ENCODE data around the gene STIM1.
A peak's percentile ranks its signal among the peaks of the same experiment; 100 is the strongest.

Gene STIM1

DNA sequence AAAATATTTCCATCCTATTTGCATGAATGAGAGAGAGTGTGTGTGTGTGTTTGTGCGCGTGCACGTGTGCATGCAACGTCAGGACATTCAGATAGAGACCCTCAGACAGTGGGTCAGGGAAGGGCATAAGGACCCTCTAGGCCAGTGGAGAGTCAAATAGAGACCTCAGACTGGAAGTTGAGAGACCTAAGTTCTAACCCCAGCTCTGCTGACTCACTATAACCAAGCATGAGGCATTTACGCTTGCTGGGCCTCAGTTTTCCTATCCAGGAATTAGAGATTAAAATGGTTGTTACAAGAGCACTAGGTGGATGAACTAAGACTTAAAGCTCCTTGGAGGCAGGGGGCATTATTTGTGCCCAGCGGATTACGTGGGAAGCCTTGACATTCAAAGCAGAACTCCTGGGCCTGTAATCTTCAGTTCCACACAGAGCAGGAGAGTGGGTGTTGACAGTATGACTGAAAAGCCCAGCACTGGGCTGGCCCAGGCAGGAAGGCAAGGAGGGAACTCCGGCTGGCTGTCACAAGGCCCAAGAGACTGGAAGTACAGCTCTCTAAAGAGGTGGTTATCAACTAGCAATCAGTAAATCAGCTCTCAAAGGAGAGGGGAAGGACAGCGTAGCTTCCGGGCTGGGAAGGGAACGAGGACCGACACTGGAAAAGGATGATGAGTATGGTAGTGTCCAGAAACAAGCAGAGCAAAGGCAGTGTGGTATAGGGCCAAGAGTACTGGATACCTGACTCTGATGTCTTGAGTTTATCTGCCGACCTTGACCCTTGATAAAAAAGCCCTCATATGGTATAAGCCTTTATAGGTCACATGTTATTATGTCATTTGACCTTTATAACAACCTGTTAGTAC lies 23.9 kb upstream of the STIM1 start:
- DNase-seq = no peak

DNA sequence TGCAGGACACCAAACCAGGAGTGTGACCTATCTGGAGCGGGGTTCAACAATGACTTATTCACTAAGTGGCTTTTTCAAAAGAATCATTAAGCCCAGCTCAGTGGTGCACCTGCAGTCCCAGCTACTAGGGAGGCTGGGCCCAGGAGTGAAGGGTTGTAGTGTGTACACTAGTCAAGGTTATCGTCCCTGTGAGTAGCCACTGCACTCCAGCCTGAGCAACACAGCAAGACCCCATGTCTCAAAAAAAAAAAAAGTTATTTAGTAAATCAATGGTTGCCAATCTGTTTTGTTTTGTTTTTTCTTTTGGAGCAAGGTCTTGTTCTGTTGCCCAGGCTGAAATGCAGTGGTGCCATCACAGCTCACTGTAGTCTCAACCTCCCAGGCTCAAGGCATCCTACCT lies 22.6 kb upstream of the STIM1 start:
- no peak for DNase-seq

DNA sequence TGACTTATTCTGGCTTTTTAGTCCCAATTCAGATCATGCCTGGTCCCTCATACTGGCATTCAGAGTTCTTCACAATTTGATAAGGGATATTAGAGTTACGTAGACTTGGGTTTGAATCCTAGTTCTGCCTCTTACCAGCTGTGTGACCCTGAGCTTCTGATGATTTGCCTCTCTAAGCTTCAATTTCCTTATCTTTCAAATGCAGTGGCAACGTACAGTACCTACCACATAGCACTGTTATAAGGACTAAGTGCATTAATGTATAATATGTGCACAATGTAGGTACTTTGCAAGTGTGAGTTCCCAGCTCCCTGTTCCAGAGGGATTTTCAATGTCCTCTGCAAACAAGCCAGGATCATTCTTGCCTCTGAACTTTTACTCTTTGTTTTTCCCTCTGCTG lies 22.0 kb upstream of the STIM1 start:
- no peak for DNase-seq

DNA sequence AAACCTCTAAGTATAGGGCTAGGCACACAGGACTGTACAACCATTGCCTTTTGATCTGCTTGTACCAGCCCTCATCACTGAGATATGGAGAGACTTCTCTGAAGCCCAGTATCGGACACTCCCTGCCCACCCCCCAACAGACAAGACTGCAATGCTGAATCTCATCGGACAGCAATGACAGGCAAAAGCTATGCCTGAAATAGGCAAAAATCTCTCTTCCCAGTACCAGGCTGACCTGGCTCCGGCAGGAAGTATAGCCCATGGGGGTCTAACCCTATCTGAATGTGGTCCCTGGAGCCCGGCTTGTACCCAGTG lies 21.2 kb upstream of the STIM1 start:
- no peak for DNase-seq

DNA sequence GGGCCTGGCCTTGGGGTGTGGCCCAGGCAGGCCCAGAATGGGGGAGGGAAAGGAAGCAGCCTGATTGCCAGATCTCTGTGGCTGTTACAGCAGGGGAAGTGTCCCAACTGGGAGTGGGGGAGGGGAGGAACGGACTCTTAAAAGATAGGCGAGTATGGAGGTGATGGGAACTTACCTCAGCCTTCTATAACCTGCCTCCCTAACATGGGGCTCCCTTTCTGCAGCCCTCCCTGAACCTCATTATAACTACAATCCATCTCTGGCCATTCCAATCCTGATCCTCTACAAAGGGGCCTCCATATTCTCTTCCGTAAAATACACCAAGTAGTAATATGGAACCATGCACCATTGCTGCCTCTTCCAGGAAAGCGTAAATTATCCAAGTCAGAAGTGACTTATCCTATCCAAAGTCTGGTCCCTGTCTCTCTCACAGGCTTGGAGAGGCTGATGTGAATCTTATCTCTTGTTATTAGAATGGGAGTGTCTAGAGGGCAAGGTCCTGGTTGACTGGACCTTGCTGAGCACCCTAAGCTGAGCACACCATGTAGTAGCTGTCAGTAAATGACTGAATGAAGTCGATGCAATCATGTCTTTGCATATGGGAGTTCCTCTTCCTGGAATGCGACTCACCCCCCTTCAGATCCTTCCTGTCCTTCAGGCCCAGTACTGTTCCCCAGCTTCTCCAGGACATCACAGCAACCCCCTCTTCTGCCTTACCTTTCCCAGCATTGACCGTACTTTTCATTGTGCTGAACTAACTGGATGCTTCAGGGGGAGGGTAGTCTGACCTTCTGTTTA lies 20.6 kb upstream of the STIM1 start:
- peak; percentile 74 to 83 for DNase-seq

DNA sequence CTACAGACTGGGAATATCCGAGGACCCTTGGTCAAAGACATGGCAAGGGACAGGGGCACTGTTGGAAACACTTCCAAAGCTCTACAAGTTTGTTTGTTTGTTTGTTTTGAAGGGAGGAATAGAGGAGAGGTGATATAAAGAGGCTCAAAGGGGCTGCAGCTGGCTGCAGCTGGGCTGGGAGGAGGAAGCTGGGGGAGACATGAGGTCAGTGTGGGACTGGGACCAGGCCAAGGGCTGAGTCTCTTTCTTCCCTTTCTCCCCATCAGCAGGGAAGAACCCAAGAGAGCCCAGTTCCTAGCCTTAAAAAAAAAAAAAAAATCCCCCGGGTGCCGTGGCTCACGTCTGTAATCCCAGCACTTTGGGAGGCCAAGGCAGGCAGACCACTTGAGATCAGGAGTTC lies 19.7 kb upstream of the STIM1 start:
- DNase-seq = no peak

DNA sequence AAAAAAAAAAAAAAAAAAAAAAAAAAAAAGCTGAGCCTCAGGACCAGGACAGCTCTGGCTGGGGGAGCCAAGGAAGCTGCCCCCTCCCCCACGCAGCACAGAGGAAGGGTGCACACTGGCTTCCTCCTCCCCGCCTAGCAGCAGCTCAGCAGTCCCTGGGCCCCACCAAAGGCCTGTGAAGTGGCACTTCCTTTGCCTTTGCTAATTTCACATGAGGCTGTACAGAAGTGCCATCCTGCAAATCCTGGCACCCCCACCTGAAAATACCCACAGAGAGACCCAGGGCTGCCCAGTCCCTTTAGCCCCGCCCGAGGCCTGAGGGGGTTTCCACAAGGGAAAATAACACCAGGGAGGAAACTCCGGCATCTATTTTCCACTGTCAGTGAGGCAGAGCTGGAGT lies 18.6 kb upstream of the STIM1 start:
- peak; percentile 74 to 86 for DNase-seq

DNA sequence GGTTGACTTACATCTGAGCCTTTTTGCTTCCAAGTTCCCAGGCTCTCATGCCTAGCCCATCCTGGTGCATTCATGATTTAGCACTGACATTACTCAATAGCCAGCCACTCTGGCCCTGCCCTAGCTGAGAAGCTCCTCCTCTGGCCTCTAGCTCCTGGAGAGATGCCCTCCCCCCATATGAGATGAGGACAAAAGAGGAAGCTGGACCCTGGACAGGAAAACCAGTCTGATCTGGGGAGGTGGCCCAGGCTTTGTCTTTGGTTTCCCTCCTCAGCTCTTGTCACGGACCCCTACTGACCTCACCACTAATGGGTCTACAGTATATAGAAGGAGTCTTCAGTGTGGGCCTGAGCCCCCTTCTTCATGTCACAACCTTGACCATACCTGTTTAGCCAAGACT lies 17.7 kb upstream of the STIM1 start:
- peak; percentile 97 for DNase-seq

DNA sequence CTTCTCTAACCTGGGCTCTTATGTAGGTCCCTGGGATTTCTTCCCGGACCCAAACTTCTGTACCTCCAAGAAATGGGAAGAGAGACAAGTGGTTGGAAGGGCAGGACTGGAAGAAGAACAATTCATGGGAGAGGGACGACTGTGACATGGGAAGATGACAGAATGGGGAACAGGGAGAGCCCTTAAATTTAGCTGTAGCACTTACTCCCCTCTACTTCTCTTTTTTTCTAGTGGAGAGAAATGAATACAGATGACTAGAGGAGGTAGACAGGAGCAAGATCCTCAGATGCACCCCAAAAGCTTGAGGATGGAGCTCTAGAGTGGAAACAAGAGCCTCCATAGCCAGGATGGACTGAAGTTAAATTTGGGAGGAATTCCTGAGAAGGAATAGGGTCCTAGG lies 17.0 kb upstream of the STIM1 start:
- DNase-seq = peak; percentile 65 to 66

DNA sequence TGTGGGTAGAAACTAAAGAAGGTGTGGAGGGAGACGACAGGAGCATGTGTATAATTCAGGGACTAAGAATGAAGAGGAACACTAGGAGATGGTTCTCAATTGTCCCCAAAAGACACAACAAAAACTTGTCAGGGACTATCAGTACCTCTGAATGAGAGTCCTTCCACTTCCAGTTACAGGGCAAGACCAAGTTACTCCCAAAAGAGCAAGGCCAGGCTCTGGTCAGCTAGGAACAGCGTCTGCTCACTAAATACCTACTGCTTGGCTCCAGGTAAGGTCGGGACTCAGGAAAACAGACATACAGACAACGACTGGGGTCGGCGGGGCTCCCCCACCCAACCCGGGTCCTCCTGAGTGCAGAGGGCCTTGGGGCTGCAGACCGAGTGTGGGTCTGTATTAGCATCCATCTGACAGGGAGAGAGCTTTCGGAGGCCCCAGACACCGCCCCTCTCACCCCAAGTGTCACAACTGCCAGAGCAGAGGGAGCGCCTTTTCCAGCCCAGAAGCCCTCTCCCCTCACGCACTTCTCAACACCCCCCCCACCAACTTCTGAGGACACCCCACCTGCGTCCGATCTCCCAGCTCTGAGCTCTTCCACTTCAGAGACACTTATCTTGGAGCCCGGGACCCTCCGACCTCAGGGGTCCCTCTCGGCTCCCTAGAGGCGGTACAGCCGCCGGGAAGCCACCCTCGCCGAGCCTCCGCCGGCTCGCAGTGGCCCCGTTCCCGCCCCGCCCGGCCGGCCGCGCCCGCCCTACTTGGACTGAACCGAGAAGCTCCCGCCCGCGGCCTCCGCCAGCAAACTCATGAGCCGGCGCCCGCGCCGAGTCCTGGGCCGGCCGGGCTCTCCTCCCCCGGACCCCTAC lies 15.2 kb upstream of the STIM1 start:
- DNase-seq = peak in 1 of 2 experiments; percentile 35

DNA sequence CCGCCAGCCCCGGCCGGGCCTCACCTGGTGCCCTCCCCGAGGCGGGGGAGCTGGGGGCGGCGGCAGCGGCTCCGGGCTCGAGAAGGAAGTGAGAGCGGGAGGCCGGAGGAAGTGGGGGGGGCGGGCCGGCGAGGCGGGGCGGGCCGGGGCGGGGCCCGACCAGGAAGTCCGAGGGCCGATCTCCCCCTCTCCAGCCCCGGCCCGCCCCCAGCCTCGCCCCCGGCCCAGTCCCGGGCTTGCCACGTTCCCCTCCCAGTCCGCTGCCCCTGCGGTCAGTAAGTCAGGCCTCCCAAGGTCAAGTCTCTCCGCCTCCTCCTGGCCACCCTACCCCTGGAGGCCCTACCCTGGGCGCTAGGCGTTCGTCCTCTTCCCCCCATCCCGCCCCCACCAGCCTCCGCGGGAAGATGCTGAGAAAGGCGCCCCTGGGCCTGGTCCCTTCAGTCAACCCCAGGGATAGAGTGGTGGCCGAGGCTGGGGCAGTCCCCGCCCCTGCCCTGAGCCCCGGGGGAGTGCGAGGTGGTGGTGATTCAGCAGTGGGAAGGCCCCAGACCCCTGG lies 14.5 kb upstream of the STIM1 start, which contains the start of gene RHOG:
Gene RHOG, minus strand, starts transcription at position 90 of the 556 bp plus-strand sequence. CDS start 12,821 bp downstream, outside the sequence.
- peak in 1 of 2 experiments; percentile 91 for DNase-seq

DNA sequence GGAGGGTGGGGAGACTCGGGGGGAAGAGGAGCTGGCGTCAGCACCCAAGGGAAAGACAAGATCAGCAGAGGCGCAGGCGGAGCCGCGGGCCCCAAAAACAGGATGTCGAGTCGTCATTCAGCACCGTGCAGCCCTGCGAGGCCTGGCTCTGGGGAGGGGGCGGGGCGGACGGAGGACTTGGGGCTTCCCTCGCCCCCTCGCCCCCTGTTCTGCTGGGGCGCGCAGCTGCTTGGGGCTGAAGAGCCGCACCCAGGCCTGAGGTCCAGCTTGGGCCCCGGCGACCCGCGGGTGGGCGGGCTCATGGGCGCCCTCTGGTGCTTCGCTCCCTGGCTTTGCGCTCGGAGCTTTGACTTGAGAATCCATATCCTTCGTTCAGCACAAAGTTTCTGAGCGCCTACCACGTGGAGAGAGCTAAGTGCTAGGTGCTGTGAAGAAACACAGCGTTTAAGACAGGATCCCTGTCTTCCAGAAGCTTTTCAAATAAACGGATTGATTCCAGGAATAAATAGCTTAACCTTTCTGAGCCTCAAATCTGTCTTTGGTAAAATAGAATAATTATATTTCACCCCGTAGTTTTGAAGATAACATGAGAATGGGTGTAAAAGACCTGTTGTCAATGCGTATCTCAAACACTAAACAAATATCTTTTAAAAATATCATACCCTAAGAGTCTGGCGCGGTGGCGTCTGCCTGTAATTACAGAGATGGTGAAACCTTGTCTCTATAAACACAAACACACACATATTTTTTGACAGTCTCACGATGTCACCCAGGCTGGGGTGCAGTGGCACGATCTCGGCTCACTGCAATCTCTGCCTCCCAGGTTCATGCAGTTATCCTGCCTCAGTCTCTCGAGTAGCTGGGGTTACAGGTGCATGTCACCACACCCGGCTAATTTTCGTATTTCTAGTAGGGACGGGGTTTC lies 13.8 kb upstream of the STIM1 start:
- peak; percentile 93 to 95 for DNase-seq

DNA sequence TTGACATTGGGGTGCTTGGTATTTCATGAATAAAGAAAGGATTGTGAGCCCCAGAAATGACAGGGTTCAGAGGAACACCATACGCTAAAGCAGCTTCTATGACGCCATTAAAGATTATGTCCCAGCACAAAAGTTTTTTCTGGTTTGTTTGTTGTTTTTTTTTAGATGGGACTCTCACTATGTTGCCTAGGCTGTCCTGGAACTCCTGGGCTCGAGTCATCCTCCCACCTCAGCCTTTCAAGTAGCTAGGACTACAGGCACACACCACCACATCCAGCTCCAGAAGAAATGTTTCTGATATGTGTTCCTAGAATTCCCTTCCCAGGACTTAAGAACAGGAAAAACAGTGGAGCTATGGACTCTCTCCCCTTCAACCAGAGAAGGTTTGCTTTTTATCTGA lies 12.1 kb upstream of the STIM1 start:
- DNase-seq = no peak

DNA sequence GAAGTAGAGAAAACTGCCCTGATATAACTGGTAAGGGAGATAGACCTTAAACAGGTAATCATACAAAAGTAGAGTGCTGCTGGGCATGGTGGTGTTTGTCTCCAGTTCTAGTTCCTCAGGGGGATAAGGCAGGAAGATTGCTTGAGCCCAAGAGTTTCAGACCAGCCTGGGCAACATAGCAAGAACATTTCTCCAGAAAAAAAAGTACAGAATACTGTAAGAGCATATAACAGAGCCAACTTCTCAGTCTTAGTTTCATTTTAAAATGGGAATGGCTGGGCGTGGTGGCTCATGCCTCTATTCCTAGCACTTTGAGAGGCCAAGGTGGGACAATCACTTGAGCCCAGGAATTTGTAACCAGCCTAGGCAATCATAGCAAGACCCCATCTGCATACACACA lies 10.2 kb upstream of the STIM1 start:
- DNase-seq = no peak

DNA sequence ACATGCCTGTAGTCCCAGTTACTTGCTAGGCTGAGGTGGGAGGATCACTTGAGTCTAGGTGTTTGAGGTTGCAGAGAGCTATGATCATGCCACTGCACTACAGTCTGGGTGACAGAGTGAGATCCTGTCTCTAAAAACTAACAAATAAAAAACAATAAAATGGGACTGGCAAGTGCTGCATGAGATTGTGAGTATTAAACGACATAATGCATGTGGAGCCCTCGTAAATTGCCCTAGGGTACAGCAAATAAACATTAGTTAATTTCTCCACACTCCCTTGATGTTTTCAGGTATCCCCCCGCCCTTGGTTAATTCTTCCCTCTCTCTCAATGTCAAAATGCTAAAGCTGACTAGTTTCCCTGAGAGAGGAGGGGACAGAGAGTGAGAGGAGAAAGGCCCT lies 9.8 kb upstream of the STIM1 start:
- DNase-seq = no peak

DNA sequence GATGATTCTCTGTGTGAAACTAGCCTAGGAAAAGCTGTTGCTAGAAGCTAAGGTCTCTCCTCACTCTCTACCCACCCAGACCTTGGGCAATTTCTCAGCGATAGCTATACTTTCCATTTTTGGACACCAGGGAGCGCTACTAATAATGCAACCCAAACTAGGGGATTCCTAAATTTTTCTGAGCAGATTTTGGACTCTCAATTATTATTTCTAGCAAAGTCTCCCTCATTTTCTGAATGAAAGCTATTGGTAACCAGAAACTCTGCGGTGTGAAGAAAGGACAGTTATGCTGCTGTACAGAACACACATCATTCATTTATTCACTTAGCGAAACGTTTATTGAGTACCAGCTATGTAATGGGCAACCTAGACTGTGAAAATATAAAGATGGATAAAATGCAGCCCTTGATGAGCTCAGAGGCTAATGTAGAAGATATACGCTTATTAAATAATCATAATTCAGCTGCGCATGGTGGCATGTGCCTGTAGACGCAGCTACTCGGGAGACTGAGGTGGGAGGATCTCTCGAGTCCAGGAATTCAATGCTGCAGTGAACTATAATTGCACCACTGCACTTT lies 6.1 kb upstream of the STIM1 start:
- DNase-seq = peak; percentile 82 to 88

DNA sequence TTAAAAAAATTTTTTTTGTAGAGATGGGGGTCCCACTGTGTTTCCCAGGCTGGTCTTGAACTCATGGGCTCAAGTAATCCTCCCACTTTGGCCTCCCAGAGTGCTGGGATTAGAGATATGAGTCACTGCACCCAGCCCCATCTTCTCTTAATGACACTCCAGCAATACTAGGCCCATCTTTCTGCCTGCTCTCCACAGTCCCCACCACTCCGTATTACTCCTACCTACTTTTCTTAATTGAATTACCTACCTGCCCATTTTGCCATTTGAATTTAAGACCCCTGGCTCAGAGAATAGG lies 2.0 kb upstream of the STIM1 start:
- DNase-seq = no peak

DNA sequence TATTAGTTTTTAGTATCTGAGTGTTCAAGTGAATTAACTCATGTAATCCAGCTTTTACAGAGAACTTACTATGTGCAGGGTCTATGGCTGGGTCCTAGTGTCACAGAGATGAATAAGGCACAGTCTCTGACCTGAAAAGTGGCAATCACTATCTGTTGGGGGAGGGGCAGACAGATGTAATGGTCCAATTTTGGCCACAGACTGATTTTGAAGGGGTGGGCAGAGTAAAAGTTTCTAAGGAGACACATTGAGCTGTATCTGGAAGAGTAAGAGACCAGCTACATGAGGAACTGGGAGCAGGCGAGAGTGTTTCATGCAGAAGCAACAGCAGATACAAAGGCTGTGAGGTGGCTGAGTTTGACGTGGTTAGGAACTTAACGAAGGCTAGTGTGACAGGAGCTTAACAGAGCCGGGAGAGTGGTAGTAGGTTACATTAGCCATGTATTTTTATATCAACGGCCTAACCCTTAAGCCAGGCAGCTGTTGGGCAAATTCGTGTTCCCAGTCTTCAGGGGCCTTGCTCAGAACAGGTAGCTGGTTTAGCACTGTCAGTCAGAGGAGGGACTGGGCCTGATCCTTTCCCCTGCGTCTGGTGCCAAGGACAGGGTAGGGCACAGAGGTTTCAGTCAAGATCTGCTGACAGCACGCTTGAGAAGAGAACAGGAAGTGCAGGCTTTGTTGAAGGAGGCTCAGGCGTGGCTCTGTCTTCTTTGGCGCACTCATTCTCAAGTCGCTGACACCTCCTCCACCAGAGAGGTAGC lies 1.4 kb upstream of the STIM1 start:
- peak; percentile 47 to 57 for DNase-seq

DNA sequence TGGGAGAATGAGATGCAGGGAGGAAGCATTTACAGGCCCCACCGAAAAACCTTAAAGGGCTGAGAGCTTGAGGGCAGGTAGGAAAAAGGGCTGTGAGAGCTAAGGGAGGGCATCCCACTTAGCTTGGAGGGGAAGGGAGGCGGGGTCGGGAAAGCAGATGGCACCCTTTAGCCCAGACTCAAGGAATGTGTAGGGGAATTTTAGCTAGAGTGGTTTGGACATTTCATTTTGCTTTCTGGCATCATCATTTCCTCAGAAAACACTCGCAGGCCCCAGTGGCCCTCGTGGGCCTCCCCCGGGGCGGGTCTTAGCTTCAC lies 846 bp upstream of the STIM1 start:
- DNase-seq = no peak

DNA sequence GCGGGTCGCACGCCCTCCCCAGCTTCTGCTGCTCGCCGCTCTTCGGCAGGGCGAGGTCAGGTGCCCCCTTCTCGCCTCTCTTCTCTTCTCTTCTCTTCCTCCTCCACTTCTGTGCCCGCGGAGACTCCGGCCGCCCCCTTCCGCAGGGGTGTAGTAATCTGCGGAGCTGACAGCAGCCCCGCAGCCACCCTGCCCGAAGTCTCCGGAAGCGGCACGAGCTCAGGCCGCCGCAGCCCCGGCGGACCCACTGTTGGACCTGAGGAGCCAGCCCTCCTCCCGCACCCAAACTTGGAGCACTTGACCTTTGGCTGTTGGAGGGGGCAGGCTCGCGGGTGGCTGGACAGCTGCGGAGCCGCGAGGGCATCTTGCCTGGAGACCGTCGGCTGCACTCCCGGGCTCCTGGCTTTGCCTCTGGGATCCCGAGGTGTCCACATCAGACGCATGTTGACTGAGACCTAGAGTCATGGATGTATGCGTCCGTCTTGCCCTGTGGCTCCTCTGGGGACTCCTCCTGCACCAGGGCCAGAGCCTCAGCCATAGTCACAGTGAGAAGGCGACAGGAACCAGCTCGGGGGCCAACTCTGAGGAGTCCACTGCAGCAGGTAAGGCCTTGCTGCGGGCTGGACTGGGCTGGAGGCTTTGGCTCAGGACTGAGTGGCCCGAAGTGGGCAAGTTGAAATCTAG lies 486 bp downstream of the STIM1 start:
- peak; percentile 23 to 27 for DNase-seq
